KOPT-K1 (cell line): Measurements from ENCODE around the gene ABCC11.

ENCODE experiments used
- H3K27ac ChIP-seq: fragments of 200-600 bp; sonication (generic); 2 replicates; pipeline ENCODE4 v1.5.1; 2016; ENCODE audit warnings: antibody characterized with exemption, mild to moderate bottlenecking, low read depth, low read length; ENCODE audit not compliant: poor library complexity, severe bottlenecking
- H3K36me3 ChIP-seq: fragments of 200-600 bp; sonication (generic); 2 replicates; pipeline ENCODE4 v1.5.1; 2017; ENCODE audit warnings: antibody characterized with exemption, mild to moderate bottlenecking, low read length, moderate library complexity; ENCODE audit not compliant: insufficient read depth
- H3K9me3 ChIP-seq: fragments of 200-600 bp; sonication (generic); 2 replicates; pipeline ENCODE4 v1.5.1; 2017; ENCODE audit warnings: antibody characterized with exemption, low read length, mild to moderate bottlenecking; ENCODE audit not compliant: insufficient read depth, poor library complexity, severe bottlenecking

Gene ABCC11

DNA sequence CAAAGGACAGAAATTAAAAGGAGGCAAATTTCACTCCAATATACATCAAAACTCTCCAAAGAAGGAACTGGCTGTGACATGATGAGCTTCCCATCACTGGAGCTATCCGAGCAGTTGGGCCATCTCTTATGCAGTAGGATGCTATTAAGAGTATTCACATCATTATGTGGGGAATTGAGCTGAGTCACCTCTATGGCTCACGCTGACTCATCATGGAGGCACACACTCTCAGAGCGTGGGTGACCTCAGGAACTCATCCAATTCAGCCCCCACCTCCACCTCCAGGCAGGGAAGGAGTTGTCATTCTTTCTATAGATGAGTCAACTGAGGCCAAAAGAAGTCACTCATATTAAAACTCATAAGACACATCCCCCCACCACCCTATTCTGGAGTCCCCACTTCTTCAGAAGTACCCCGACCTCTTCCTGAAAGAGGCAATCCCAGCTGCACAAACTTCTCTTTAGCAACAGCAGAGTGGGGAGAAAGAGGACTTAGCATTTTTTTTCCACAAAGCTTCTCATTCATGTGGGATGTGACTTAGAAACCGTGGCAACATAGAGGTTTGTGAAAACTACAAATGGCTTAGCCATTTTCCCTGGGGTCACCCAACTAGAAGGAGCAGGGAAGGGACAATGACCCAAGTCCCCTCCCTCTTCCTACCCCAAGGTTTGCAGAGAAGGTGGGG is 124.1 kb downstream of the ABCC11 start:
- Histone ChIP-seq H3K9me3 (no peaks in the 10 kb centered on the region), H3K27ac (no peak overlapping the region), H3K36me3 (no peaks in the 10 kb centered on the region)

DNA sequence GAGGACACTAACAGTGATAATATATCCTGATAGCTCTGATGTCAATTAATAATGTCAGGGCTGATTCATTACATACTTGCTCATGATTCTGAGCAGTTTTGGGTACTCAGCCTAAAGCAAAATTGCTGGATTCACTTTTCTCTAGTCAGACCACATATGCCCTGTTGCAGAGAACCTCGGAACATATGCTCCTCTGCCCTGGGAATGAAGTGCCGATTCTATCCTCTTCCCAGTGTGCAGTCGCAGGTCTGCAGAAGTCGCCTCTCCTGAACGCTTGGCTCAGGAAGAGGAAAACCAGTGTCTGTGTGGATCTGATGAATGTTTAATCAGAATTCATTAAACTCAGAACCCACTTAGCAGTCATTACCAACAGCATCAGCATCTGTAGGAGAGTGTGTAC is 126.1 kb downstream of the ABCC11 start:
- no peaks in the 10 kb centered on the region for H3K36me3 ChIP-seq
- no peak overlapping the region for H3K27ac ChIP-seq
- no peaks in the 10 kb centered on the region for H3K9me3 ChIP-seq

DNA sequence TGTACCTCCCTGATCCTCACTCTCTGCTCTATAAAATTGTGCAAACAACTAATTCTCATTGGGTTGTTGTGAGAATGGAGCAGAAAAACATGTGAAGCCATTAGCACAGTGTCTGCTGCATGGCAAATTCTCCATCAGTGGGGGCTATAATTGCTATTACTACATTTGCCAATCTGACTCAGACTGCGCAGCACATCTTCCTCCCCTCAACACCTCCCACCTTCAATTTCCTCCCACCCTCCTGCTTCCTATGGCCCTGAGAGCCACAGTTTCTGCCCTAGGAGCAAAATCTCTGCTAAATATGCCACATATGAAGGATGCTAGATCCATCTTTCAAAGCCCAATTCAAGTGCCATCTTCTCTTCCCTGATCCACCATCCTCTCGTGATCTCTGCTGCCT is 128.5 kb downstream of the ABCC11 start:
- no peak overlapping the region for H3K27ac ChIP-seq
- H3K9me3 ChIP-seq: no peaks in the 10 kb centered on the region
- no peaks in the 10 kb centered on the region for H3K36me3 ChIP-seq

DNA sequence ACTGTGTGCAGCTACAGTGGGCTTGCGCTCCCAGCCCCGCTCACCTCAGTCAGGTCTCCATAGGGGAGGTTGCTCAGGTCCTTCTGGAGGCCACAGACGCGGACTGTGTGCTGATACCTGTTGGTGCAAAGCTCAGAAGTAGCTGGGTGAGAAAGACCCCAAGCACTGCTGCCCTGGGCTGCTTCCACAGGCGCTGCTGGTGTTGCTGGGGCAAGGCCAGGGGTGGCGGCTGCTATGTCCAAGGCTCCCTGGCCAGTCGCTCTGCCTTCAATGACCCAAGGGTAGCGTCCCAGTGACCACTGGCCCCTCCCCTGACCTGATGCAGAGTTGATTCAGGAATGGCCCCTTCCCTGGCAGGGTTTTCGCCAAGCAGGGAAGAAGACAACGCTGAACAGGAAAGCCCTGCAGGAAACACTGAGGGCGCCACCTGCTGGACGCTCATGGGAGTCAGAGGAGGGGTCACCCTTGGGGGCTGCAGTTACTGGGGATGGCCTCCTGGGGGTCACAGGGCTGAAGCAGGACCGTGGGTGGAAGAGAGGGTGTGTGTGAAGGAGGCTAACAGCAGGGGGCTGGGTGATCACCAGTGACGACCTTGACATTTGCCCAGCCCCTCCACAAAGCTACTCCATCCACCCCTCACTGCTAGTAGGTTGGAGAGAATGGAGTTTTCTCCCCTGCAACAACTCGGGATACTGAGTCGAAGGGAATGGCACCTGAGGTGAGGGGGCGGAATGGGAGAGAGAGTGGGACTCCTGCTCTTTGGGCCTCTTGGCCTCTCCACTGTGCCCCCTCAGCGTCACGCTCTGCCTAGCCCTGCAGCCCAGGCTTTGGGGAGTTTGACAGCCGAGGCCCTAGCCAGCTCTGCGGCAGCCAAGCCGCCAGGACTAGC is 129.9 kb downstream of the ABCC11 start:
- no peak overlapping the region for H3K27ac ChIP-seq
- H3K36me3 ChIP-seq: no peaks in the 10 kb centered on the region
- H3K9me3 ChIP-seq: no peaks in the 10 kb centered on the region
